ENCODE results near the gene OR8D4.
"Not testable (repeated sequence)": the region's sequence is repeated elsewhere in the genome, so short reads cannot be mapped to it uniquely, and the experiment has no call there.

OR8D4 gene

DNA sequence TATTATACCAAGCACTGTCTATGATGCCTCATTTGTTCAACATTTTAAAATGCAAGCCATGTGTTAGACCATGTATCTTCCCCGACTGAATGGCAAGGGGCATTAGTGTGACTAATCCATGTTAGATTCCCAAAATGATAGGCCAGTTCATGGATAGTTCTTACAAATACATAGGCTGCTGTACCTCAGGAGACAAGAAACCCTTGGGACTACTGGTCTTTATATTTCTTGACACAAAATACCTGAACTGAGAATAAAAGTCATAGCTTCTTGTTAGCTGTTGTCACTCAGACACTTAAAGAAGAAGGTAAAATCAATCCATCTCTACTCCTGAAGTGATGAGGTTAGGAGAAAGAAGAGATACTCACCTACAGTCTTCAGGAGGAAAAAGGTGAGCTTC is at the start of gene OR8D4:
TSS of gene OR8D4 (plus strand) at position 301 of the 400 bp plus-strand sequence. CDS start 4,265 bp downstream, outside the sequence.
- DNase-seq (ENCODE audit: extremely low read depth, low read depth): no peak
- TF ChIP-seq, protein P1, sequence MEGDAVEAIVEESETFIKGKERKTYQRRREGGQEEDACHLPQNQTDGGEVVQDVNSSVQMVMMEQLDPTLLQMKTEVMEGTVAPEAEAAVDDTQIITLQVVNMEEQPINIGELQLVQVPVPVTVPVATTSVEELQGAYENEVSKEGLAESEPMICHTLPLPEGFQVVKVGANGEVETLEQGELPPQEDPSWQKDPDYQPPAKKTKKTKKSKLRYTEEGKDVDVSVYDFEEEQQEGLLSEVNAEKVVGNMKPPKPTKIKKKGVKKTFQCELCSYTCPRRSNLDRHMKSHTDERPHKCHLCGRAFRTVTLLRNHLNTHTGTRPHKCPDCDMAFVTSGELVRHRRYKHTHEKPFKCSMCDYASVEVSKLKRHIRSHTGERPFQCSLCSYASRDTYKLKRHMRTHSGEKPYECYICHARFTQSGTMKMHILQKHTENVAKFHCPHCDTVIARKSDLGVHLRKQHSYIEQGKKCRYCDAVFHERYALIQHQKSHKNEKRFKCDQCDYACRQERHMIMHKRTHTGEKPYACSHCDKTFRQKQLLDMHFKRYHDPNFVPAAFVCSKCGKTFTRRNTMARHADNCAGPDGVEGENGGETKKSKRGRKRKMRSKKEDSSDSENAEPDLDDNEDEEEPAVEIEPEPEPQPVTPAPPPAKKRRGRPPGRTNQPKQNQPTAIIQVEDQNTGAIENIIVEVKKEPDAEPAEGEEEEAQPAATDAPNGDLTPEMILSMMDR (IDR thresholded peaks at IDR 0.05; ENCODE audit: low read depth, low read length): no peak

DNA sequence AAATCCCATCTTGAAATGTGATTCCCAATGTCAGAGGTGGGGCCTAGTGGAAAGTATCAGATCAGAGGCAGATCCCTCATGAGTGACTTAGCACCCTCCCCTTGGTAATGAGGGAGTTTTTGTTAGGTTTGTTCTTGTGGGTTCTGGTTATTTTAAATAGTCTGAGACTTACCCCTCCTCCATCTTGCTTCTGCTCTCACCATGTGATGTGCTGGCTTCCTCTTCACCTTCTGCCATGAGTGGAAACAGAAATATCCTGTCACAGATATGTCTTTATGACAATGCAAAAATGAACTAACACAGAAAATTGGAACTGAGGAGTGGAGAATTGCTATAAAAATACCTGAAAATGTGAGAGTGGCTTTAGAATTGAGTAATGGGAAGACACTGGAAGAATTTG is 49.6 kb upstream of the OR8D4 start:
- TF ChIP-seq, protein P1 (IDR thresholded peaks at IDR 0.05; ENCODE audit: low read depth, low read length): no peak
- DNase-seq (ENCODE audit: extremely low read depth, low read depth): no peak

DNA sequence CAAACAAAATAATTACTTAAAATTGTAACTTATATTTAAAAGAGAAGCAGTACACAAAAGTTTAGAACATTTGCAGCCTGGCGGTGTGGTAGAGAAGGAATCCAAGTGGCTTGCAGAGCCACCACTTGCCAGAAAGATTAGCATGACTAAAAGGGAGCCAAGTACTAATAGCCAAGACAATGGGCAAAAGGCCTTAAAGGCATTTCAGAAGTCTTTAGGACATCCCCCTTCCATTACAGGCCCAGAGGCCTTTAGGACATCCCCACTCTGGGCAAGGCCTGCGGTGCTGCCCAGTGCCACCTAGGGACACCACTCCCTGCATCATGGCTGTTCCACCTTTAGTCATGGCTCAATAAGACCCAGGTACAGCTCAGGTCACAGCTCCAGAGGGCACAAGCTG is 48.9 kb upstream of the OR8D4 start:
- DNase-seq (ENCODE audit: extremely low read depth, low read depth): no peak
- TF ChIP-seq, protein P1 (IDR thresholded peaks at IDR 0.05; ENCODE audit: low read depth, low read length): no peak

DNA sequence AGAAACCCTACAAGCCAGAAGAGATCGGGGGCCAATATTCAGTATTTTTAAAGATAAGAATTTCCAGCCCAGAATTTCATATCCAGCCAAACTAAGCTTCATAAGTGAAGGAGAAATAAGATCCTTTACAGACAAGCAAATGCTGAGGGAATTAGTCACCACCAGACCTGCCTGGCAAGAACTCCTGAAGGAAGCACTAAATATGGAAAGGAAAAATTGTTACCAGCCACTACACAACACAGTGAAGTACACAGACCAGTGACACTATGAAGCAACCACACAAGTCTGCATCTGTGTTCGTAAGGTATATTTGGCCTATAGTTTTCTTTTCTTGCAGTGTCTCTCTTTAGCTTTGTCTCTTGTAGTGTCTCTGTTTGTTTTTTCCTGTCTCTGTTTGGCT is 45.5 kb upstream of the OR8D4 start:
- DNase-seq (ENCODE audit: extremely low read depth, low read depth): no peak
- TF ChIP-seq, protein P1 (IDR thresholded peaks at IDR 0.05; ENCODE audit: low read depth, low read length): no peak

DNA sequence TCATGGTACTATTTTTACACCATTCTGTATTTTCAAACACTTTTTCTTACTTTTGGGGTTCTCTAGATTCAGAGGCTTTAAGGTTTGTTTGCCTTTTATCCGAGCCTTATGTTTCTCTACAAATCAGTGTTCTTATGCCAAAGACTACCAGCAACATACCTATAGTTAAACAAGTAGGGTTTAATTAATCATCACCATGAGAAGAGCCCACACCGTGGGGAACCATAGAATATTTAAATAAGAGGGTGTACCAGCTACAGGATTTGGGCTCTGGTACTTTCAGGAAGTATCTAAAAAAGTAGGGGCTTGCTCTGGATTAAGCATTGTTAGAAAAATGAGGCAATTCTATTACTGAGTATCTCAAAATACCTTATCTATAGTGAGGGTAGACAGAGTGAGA is 42.2 kb upstream of the OR8D4 start:
- TF ChIP-seq, protein P1 (IDR thresholded peaks at IDR 0.05; ENCODE audit: low read depth, low read length): no peak
- no peak for DNase-seq (ENCODE audit: extremely low read depth, low read depth)

DNA sequence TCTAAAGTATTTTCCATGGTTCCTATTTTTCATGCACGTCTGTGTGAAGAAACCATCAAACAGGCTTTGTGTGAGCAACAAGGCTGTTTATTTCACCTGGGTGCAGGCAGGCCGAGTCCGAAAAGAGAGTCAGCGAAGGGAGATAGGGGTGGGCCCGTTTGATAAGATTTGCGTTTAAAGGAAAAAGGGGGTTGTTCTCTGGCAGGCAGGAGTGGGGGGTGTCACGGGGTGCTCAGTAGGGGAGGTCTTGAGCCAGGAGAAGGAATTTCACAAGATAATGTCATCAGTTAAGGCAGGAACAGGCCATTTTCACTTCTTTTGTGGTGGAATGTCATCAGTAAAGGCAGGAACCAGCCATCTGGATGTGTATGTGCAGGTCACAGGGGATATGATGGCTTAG is 36.7 kb upstream of the OR8D4 start:
- DNase-seq (ENCODE audit: extremely low read depth, low read depth): not testable (repeated sequence)

DNA sequence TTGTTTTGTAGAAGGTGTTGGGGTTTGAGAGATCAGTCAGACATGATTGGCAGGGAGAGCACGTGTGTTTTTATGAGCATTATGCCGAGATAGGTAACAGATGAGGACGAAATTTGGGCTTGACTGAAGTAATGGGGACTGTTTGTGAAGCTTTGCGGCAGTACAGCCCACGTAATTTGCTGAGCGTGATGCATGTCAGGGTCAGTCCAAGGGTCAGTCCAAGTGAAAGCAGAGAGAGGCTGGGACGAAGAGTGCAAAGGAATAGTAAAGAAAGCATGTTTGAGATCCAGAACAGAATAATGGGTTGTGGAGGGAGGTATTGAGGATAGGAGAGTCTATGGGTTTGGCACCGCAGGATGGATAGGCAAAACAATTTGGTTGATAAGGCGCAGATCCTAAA is 34.2 kb upstream of the OR8D4 start:
- DNase-seq (ENCODE audit: extremely low read depth, low read depth): not testable (repeated sequence)

DNA sequence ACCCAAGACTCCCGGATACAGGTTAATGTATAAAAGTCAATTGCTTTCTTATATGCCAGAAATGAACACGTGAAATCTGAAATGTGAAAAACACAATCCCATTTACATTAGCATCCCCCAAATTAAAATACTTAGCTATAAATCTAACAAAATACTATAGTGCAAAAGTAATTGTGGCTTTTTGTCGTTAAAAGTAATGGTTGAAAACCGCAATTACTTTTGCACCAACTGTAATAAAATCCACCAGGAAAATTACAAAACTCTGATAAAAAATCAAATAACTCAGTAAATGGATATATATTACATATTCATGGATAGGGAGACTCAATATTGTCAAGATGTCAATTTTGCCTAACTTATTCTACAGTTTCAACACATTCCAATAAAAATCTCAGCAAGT is 21.1 kb upstream of the OR8D4 start:
- TF ChIP-seq, protein P1 (IDR thresholded peaks at IDR 0.05; ENCODE audit: low read depth, low read length): no peak
- DNase-seq (ENCODE audit: extremely low read depth, low read depth): no peak

DNA sequence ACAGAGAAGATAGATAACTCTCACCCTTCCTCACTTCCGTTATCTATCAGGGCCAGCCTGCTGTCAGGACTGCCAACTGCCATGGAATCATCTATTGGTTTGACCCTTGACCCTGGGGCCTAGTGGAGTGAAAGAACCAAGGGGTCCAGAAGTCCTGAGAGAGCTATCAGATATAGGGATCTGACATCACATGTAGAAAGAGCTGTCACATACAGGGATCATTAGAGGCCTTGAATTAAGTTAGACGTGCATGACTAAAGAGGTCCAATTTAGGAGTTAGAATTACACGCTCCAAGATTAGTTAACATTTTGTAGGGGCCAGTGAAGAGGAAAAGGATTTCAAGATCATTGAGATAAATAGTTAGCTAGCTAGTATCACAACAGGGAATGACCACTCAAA is 16.4 kb upstream of the OR8D4 start, which contains the start of gene TMEM225:
TSS of gene TMEM225 (minus strand) at position 101 of the 400 bp plus-strand sequence. CDS start 245 bp downstream, outside the sequence.
- TF ChIP-seq, protein P1 (IDR thresholded peaks at IDR 0.05; ENCODE audit: low read depth, low read length): no peak
- no peak for DNase-seq (ENCODE audit: extremely low read depth, low read depth)
